Retina (tissue), 1 donor: ENCODE measurements around the gene MXI1.
A peak's percentile ranks its signal among the peaks of the same experiment; 100 is the strongest.
"Not testable (repeated sequence)": the region's sequence is repeated elsewhere in the genome, so short reads cannot be mapped to it uniquely, and the experiment has no call there.

Experiments
- DNase-seq: peaks from one replicate; pipeline ENCODE4 v3.0.0-alpha.2; 2016

Gene MXI1

GRCh38 chr10:110184398-110184797 is 23.0 kb upstream of the MXI1 start:
- no peak for DNase-seq

DNA sequence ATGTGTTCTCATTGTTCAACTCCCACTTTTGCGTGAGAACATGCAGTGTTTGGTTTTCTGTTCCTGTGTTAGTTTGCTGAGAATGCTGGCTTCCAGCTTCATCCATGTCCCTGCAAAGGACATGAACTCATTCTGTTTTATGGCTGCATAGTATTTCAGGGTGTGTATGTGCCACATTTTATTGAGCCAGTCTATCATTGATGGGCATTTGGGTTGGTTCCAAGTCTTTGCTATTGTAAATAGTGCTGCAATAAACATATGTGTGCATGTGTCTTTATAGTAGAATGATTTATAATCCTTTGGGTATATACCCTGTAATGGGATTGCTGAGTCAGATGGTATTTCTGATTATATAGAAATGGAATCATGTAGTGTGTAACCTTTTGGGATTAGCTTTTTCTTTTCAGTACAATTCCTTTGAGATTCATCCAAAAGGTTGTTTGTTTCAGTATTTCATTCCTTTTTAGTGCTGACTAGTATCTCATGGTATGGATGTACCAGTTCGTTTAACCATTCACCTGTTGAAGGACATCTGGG is 21.7 kb upstream of the MXI1 start:
- not testable (repeated sequence) for DNase-seq

DNA sequence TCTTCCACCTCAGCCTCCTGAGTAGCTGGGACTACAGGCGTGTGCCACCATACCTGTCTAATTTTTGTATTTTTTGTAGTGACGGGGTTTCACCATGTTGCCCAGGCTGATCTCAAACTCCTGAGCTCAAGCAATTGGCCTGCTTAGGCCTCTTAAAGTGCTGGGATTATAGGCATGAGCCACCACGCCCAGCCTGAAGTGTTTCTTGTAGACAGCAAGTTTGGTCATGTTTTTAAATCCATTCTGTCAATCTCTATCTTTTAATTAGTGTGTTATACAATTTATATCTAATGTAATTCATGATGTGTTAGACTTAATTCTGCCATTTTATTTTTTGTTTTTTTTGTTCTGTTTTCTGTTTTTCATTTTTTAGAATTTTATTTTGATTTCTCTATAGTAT is 17.2 kb upstream of the MXI1 start:
- DNase-seq = no peak

GRCh38 chr10:110192552-110192951 is 14.9 kb upstream of the MXI1 start:
- no peak for DNase-seq

DNA sequence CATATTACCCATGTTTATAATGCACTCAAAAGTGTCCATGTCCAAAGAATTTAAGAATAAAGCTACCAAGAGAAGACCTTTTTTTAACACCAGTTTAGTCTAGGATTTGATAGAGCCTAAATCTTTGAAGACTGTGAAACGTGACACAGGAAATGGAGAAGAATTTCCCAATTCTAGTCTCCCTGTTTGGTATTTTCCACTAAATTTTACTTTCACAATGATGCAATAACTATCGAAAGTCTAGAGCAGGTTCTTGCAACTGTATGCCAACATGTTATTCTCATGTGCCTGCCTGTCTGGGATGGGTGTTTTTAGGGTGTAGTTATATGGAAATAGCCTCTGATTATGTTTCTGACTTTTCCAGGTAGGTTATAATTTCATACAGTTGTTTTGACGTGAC is 6.9 kb upstream of the MXI1 start:
- no peak for DNase-seq

DNA sequence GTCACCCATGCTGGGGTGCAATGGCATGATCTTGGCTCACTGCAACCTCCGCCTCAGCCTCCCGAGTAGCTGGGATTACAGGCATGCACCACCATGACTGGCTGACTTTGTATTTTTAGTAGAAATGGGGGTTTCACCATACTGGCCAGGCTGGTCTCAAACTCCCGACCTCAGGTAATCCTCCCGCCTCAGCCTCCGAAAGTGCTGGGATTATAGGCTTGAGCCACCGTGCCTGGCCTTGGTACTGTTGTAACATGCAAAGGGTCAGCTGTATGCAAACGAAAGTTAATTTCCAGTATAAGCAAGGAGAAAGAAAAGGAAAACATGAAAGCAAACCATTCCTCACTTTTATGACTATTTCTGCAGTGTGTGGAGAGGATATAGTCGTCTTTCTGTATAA is 6.4 kb upstream of the MXI1 start:
- not testable (repeated sequence) for DNase-seq

DNA sequence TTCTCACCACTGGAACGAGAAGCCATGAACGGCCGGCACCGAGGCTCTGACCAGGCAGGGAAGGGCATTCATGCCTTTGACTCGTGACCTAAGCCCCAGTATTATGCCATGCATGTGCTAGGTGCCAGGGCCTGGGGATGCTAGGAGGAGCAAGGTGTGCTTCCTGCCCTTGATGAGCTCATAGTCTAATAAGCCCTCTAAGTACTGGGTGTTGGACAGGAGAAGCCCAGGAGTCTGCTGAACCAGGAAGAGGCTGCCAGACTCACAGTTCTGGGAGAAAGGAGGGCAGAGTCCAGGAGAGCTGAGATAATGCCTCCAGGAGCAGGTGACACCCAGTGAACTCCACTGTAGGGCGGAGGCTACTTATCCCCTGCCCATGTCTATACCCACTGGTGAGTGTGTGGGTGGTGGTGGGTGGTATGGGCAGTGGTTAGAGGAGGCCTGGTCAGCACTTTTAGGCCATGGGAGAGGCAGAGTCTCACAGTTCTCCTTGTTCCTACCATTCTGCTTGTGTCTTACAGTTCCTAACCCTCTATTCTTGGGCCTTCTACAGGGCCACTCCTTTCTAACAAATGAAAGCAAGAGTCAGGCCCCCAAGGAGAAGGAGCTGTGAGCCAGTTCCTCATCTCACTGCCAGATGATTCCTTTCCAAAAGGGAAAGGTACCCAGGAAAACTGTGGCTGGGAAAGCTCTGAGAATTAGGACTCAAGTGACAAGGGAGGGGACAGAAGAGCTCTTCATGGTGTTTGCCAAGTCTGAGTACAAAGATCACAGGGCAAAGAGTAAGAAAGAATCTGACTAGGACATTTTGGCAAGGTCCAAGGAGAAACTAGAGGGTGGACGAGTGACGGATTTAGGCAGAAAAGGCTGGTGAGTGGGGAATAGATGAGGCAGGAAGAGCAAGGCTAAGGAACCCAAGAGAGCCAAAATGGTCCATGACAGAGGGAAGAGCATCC is 3.6 kb upstream of the MXI1 start:
- no peak for DNase-seq

DNA sequence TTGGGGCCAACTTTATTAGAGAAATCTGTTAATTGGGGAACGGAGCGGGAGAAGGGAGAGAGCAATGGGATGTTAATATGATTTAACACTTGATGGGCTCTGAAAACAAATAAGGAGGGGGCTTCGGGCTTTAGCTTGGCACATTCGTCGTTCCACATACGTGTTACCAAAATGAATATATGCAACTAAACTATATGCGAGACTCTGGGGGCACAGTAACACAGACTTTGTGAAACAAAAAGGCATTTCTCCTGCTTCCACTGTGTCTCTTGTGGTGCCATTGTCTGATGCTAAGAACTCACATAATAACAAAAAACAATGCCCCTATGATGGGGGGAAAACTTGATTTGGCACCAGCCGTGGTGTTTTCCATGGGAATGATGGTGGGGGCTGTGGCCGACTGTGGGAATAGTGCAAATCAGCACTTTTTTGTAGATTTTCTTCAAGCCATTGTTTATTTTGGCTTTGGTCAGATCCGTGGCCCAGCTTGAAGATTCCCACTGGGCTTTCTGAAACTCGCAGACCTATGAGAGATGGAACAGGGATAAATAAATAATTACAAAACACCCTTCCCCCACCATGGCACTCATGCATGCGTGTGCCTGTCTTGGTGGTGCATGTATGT is 2.2 kb upstream of the MXI1 start:
- DNase-seq = no peak

GRCh38 chr10:110207805-110208613 is 604 bp downstream of the MXI1 start:
- DNase-seq = peak; percentile 82

DNA sequence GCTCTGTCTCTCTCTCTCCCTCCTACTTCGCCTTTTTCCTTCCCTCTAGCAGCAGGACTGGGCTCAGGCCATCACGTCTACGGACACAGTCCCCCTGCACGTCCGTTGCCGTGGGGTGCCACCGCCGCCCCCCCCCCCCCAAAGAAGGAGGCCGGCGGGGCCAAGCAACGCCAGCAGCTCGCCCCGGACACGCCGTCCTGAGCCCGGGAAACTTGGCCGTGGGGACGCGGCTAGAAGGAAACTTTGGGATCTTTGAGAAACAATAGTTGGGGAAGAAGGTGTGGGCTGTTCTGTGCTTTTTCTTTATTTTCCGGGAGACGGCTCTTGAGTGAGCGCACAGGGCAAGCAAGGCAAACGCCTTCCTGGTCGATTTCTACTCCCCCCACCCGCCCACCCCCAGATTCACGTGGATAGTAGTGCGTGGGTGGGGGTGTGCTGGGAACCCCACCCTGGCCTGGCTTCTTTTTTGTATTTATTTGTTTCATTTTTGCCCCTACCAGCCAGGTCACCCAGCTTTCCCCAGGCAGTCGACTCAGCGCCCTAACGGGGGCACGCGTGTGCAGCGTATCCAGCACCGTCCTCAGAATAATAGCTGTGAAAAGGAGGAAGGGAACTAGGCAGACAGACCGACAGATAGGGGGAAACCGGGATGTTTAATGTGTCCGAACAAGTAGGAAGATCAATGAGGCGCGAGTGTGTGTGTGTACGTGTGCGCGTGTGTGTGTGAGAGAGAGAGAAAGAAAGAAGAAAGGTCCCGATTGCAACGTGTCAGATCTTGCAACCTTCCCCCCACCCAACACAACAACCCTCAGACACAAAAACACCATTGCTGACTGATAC is 1.4 kb downstream of the MXI1 start:
- peak; percentile 45 for DNase-seq

DNA sequence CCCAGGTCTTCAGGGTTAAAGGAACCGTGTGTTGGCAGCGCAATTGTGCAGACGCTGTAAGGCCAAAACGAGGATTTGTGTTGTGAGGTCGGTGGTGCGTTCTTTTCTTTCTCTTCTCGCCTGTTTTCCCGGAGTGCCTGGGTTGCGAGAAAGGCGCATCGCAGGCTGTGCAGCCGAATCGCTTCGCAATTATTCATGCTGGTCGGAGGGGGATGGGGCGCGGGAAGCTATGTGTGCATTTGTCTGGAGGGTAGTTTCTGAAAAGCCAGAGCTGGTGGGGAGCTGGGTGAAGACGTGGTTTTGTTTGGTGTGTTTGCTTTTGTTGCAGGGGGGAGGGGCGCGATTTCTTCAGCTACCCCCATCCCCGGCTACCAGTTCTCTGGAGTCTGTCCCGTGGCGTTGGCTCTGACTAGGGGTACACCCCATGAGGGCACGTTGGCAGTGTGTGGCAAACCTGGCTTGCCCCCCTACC is 2.1 kb downstream of the MXI1 start:
- DNase-seq = peak; percentile 87

DNA sequence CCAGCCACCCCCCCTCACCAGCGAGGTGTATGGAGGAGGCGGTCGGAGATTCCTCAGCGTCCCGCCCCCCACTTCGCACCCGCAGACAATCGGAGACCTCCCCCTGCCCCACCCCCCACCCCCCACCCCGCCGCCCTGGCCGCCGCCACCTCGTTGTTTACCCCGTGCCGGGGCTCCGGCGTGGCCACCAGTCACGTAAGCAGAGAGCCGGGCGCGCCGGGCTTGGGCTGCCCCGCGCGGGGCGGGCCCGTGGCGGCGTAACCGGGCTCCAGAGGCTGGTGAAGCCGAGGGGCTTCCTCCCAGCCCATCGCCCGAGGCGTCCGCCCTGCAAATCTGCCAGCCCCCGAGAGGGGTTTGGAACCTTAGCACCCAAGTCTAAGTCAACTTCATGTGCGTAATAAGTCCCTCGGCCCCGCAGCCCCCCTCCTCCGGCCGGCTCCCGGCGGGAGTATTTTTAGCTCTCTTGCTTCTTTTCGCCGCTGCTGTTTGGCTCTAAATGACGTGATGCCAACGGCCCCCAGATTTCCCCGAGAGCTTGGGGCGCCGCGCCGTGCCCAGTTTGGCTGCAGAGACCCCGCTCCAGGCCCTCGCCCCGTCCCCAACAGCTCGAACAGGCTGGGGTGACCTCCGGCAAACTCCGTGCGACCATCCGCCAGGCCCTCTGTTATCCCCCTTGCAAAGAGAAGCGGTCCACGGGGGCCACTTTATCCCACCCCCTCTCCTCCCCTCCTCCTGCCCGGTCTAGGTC is 2.7 kb downstream of the MXI1 start:
- peak; percentile 80 for DNase-seq

GRCh38 chr10:110210674-110211464 is 3.5 kb downstream of the MXI1 start:
- DNase-seq = peak; percentile 98

GRCh38 chr10:110211465-110211843 is 4.0 kb downstream of the MXI1 start:
- no peak for DNase-seq

DNA sequence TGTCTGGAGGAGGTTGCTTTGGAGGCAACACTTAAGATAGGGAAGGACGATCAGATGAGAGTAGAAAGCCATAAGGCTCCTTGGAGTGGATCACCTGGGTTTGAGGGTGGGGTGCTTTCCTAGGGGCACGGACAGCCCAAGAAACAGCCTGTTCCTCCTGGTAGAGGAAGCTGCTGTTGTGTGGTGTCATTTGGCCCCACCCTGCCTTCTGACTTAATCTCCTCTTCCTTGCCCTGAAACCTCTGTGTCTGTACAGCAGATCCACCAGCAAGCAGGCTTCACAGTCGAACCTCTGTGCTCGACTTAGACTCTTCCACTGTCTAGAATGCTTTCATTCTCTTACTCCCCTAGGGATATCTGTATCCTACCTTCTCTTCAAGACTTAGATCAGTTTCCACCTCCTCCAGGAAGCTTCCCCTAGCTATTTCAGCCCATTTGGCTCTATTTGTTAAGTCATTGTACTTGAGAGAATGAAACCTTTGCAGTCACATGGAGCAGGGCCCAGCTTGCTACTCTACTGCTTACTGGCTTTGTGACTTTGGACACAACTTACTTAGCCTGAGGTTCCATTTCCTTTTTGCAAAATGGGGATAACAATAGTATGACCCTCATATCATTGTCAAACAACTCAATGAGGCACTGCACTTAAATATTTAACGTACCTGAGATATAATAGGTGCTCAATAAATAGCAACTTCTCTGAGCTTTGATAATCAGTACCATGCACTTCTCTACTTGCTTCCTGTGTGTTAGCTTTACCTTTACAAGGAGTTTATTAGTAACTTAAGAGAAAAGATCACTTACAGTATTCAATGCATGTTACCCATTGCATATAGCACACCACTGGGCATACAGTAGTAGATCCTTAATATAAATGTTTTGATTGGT is 5.0 kb downstream of the MXI1 start:
- no peak for DNase-seq

GRCh38 chr10:110214371-110214826 is 7.0 kb downstream of the MXI1 start:
- no peak for DNase-seq

- DNase-seq = no peak
Observed at GRCh38 chr10:110215286-110216170, 8.1 kb downstream of the MXI1 start.

GRCh38 chr10:110216240-110216639 is 8.8 kb downstream of the MXI1 start:
- no peak for DNase-seq
